ENCODE results near the gene INHBB.
A peak's percentile ranks its signal among the peaks of the same experiment; 100 is the strongest.

The INHBB gene

DNA sequence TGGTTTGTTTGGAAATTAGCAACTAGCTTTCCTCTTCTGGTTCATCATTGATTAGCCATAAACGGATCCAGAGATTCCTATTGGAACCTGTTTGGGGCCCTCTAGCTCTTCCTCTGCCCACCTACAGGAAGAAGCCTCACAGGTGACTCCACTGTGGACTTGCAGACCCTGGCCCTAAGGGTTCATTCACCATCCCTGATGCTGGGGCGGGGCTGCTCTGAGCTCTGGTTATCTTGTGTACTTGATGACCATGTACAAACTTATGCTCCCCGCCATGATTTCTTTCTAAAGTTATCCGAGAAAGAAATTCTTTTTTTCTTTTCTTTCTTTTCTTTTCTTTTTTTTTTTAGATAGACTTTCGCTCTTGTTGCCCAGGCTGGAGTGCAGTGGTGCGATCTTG, 33.9 kb upstream of the INHBB start:
- Mint-ChIP-seq H3K27ac (no peak overlapping the region), H3K4me3 (no peak overlapping the region)

DNA sequence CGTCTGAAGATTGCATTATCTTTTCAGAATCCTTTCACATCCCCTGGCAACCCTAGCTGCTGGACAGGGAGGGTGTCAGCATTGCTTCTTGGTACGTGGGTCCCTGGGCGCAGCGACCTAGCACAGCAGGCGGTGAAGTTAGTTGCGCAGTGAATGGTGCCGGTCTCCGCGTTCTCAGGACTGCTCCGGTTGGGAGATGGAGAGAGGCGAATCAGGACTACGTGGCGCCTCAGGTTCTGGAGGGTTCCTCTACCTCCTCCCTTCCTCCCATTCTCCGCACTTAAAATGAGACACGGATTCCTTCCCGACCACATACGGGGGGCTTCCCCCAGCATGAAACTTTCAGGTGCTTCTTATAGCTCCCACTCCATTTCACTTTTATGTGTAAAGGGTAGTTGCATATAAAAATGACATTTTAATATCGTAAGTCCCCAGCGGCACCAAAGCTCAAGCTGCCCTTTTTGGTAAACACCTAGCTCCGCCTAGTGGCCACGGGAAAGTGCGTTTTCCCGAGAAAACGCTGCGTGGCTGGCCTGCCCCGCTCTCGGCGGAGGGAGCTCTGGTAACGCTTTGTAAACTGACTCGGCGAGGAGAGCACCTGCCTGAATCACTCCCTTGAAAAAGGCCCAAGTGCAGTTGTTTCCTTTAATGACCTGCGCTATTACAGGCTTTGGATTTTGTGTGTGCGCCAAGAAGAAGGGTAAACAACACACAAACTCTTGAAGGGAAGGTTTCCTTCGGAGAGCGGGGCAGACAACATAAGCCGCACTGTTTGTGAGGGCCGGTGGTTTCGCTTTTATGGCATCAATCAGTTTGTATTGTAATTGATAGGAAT, 32.9 kb upstream of the INHBB start:
- Mint-ChIP-seq H3K27ac (peak overlapping the region; percentile 55), H3K36me3 (ENCODE audit: low read depth) (peaks cover 2% of the 10 kb centered on the region), H3K4me1 (ENCODE audit: low read depth) (peaks cover 36% of the 10 kb centered on the region), H3K4me3 (peak overlapping the region; percentile 66), H3K9me3 (no peaks in the 10 kb centered on the region), H3K27me3 (ENCODE audit: low read depth) (no peaks in the 10 kb centered on the region)

More for the DNA sequence above, 33.9 kb upstream of the INHBB start:
- peaks cover 5% of the 10 kb centered on the region for H3K36me3 Mint-ChIP-seq (ENCODE audit: low read depth)
- H3K9me3 Mint-ChIP-seq, result no peaks in the 10 kb centered on the region
- no peaks in the 10 kb centered on the region for H3K27me3 Mint-ChIP-seq (ENCODE audit: low read depth)
- peaks cover 36% of the 10 kb centered on the region for H3K4me1 Mint-ChIP-seq (ENCODE audit: low read depth)

DNA sequence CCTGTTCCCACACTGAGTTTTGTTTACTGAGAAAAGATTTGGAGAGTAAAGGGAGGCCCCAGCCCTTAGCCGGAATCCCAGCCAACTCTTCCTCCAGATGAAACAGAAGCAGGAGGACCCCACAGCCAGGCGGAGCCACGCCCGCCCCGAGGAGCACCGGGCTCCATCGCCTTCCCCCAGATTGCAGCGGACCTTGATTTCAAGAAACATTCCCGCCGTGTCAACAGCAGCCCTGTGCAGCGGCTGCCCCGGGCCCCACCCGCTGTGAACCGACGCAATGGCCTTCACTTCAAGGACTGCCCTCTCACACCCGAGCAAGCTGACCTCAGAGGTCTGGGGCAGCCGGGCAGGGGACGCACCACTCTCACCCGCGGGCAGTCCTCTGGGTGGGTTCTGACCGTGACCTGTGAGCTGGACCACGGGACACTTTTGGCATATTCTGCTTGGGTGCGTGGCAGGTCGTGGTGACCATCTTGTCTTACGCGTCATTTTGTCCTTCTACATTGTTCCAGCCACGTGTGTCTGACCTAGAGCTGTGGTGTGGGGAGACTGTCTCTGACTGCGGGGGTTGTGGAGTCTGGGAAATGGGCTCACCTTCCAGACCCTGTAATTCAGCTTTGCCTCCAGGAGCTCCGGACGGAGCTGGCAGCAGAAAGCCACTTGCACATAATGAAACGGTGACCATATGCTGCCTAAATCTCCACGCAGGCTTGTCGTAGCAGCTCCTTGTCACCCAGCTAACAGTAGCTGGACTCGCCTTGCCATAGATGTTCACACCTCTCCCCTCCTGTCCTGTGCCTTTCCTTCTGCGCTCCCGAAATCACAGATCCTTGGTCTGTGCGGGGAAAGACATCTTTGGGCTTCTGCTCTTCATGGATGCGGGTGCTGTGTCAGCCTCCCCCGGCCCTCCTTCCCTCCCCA, 32.0 kb upstream of the INHBB start:
- Mint-ChIP-seq H3K27me3 (ENCODE audit: low read depth) (peaks cover 2% of the 10 kb centered on the region), H3K4me1 (ENCODE audit: low read depth) (peaks cover 36% of the 10 kb centered on the region), H3K36me3 (ENCODE audit: low read depth) (peaks cover 2% of the 10 kb centered on the region), H3K27ac (peak overlapping the region; percentile 67), H3K4me3 (peak overlapping the region; percentile 66), H3K9me3 (no peaks in the 10 kb centered on the region)

DNA sequence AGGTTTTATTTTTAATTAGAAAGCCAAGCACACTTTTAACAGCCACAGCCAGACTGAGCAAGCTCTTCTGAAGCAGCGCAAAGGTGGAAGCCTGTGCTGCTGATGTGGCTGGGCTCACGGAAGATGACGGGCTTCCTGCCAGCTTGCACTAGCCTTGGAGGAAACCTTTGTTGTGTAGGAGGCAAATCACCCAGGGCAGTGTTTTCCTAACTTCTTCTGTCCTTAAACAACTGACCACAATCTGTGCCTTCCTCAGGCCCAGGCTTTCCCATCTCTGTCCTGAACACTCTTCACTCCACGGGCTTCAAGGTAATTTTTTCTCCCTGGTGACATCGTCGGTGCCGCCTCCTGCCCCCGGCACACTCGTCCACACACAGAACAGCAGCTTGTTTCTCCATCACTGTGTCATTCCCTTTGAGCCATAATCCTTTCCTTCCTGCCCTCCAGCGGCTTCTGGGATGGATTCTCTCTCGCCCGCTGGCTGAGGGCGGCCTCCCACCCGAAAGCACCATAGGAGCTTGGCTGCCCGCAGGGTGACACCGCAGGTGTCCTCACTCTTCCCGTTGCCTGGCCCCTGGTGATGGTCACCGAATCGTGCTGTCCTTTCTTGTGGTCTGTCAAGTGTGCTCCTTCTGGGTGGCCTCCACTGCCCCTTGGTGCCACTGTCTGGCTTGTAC, 31.1 kb upstream of the INHBB start:
- peaks cover 5% of the 10 kb centered on the region for H3K27me3 Mint-ChIP-seq (ENCODE audit: low read depth)
- H3K27ac Mint-ChIP-seq, result peak overlapping the region; percentile 67
- H3K4me1 Mint-ChIP-seq (ENCODE audit: low read depth), result peaks cover 36% of the 10 kb centered on the region
- H3K36me3 Mint-ChIP-seq (ENCODE audit: low read depth), result peaks cover 2% of the 10 kb centered on the region
- peak overlapping the region; percentile 31 for H3K4me3 Mint-ChIP-seq
- H3K9me3 Mint-ChIP-seq, result no peaks in the 10 kb centered on the region

DNA sequence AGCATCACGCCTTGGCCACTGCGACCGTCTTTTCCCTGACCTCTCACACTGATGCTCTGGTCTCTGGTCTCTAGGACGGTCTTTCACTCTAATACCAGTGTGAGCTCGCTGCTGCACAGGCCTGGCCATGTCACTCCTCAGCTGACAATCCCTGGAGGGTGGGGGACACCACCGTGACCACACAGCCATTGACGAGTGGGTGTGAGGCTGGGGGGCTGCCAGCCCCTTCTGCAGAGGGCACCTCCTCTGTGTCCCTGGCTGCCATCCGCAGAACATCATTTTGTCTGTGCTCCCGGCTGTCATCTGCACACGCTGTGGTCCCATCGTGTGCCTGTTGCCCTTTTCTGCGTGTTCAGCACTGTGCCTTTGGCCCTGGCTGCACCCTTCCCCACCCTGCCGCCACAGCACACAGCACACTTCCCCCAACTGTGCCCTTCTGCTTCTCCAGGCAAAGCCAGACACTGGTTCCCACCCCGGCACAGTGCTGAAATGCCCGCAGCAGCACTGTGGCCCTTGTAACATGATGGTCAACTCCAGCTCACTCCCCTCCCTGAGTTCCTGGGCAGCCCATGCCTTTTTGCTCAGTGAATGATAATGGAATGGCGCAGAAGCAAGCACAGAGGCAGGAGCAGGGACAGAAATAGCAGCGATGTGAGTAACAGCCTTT, 30.4 kb upstream of the INHBB start:
- Mint-ChIP-seq H3K27me3 (ENCODE audit: low read depth) (peaks cover 5% of the 10 kb centered on the region), H3K27ac (no peak overlapping the region), H3K9me3 (no peaks in the 10 kb centered on the region), H3K36me3 (ENCODE audit: low read depth) (peaks cover 2% of the 10 kb centered on the region), H3K4me1 (ENCODE audit: low read depth) (peaks cover 32% of the 10 kb centered on the region), H3K4me3 (no peak overlapping the region)

DNA sequence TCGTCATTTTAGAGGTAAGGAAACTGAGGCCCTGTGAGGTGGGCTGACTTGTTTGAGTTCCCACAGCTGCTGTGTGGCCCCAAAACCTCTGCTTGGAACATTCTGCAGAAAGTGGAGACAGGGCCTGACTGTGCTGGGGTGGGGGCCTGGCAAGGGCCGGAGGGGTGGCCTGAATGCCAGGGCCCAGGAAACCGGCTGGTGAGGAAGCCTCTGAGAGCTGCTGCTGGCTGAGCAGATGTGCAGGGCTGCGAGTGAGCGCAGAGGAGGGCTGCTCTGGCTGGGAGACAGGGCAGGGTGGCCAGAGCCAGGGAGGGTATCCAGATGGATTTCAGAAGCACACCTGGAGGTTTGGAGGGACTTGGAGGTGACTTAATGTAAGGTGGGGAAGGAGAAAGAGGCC, 29.9 kb upstream of the INHBB start:
- H3K4me1 Mint-ChIP-seq (ENCODE audit: low read depth), result peaks cover 27% of the 10 kb centered on the region
- no peak overlapping the region for H3K27ac Mint-ChIP-seq
- H3K4me3 Mint-ChIP-seq, result no peak overlapping the region
- no peaks in the 10 kb centered on the region for H3K9me3 Mint-ChIP-seq
- peaks cover 2% of the 10 kb centered on the region for H3K36me3 Mint-ChIP-seq (ENCODE audit: low read depth)
- H3K27me3 Mint-ChIP-seq (ENCODE audit: low read depth), result peaks cover 5% of the 10 kb centered on the region

DNA sequence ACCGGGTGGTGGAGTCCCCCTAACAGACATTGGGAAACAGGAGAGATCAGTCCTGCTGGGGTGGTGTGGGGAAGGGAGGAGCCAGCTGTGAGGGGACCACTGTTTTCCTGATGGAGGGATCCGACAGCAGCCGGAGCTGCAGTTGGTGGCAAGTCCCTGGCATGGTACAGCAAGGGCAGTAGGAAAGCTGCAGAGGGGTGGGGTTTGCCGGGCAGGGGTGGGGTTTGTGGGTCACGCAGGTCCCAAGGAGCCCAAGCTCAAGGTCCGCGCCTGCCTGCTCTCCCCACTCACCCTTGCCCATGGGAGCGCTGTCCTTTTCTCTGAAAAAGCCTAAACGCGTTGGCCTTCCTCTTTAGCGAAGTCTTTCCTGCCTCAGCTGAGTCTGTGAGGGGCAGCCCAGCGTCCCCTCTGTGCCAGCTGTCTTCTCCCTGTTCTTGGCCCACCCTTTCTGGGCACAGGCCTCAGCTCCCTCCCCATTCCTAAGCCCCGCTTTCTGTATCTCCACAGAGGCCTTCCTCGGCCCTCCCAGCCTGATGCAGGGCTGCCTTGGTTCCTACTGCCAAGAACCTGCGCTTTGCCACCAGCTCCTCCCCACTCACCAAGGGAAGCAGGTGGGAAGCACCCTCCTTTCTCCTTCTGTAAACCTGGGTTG, 29.3 kb upstream of the INHBB start:
- no peaks in the 10 kb centered on the region for H3K9me3 Mint-ChIP-seq
- H3K4me3 Mint-ChIP-seq, result no peak overlapping the region
- H3K4me1 Mint-ChIP-seq (ENCODE audit: low read depth), result peaks cover 27% of the 10 kb centered on the region
- H3K27me3 Mint-ChIP-seq (ENCODE audit: low read depth), result peaks cover 5% of the 10 kb centered on the region
- H3K27ac Mint-ChIP-seq, result no peak overlapping the region
- H3K36me3 Mint-ChIP-seq (ENCODE audit: low read depth), result peaks cover 2% of the 10 kb centered on the region

DNA sequence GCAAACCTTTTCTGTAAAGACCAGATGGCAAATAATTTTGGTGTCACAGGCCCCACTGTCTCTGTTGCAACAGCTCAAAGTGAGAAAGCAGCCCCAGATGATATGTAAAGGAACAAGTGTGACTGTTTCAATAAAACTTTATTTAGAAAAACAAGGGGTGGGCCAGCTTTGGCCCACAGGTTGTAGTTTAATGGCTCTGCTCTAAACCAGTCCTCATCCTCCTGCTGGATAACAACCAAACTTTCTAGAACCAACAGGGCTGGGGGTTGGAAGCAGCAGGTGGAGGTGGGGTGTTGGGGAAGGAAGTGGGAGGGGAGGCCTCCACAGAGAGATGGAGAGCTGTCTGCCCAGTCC, 28.8 kb upstream of the INHBB start:
- H3K9me3 Mint-ChIP-seq, result no peaks in the 10 kb centered on the region
- H3K27me3 Mint-ChIP-seq (ENCODE audit: low read depth), result peaks cover 5% of the 10 kb centered on the region
- H3K27ac Mint-ChIP-seq, result no peak overlapping the region
- no peaks in the 10 kb centered on the region for H3K36me3 Mint-ChIP-seq (ENCODE audit: low read depth)
- peaks cover 27% of the 10 kb centered on the region for H3K4me1 Mint-ChIP-seq (ENCODE audit: low read depth)
- H3K4me3 Mint-ChIP-seq, result no peak overlapping the region

DNA sequence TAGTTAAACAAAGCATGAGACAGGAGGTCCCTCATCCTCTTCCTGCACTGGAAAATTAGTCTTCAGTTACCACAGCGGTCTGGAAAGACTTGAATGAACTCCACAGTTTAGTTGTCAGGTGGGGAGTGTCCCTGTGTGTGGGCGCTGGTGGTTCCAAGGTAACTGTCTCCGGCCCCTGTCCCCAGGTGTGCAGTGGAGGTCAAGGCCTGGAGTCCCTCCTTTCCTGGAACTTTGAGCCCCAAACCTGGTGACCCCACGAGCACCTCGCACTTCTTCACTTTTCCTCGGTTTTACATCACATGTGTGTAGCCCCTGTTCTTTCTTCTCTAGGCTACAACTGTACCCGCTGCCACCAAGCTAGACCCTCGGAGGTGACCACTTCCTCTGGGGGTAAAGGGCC, 28.0 kb upstream of the INHBB start:
- peaks cover 6% of the 10 kb centered on the region for H3K27me3 Mint-ChIP-seq (ENCODE audit: low read depth)
- H3K4me1 Mint-ChIP-seq (ENCODE audit: low read depth), result peaks cover 20% of the 10 kb centered on the region
- no peak overlapping the region for H3K27ac Mint-ChIP-seq
- no peaks in the 10 kb centered on the region for H3K36me3 Mint-ChIP-seq (ENCODE audit: low read depth)
- no peaks in the 10 kb centered on the region for H3K9me3 Mint-ChIP-seq
- no peak overlapping the region for H3K4me3 Mint-ChIP-seq

DNA sequence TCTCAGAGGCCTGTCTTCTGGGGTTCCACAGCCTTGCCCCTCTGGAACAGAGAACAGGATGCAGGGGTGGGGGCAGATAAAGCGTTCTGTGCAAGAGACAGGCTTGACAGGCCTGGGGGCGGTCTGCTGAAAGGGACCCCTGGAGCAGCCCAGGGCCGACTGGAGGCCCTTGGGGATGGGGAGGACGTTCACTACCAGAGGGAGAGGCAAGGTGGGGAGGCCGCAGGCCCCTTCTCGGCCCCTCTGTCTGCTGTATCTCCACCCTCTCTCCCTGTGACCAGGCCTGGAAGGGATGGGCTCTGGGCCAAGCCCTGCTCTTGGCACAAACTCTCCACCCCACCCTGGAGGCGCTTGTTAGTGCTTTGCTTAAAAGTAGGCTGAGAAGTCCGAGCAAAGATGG, 27.3 kb upstream of the INHBB start:
- Mint-ChIP-seq H3K9me3 (no peaks in the 10 kb centered on the region), H3K4me3 (no peak overlapping the region), H3K36me3 (ENCODE audit: low read depth) (no peaks in the 10 kb centered on the region), H3K4me1 (ENCODE audit: low read depth) (peaks cover 13% of the 10 kb centered on the region), H3K27ac (no peak overlapping the region), H3K27me3 (ENCODE audit: low read depth) (peaks cover 9% of the 10 kb centered on the region)

DNA sequence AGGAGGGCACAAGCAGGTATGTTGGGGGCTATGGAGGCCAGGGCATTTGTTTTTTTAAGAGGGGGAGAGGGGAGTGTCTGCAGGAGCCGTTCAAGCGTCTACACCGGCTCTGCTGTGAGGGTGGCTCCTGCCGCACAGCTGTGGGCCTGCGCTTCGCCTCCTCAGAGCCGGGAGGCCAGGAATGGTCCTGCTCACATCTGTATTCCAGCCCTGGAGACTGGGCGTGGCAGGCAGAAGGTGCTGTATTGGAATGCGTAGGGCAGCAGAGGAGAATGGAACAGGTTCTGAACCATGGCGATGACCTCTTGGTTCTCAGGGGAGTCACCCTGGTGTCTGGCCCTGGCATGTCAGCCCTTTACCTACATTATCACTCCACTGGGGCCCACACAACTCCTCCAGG, 26.8 kb upstream of the INHBB start:
- Mint-ChIP-seq H3K4me3 (no peak overlapping the region), H3K36me3 (ENCODE audit: low read depth) (no peaks in the 10 kb centered on the region), H3K27me3 (ENCODE audit: low read depth) (peaks cover 9% of the 10 kb centered on the region), H3K9me3 (no peaks in the 10 kb centered on the region), H3K4me1 (ENCODE audit: low read depth) (peaks cover 10% of the 10 kb centered on the region), H3K27ac (no peak overlapping the region)

DNA sequence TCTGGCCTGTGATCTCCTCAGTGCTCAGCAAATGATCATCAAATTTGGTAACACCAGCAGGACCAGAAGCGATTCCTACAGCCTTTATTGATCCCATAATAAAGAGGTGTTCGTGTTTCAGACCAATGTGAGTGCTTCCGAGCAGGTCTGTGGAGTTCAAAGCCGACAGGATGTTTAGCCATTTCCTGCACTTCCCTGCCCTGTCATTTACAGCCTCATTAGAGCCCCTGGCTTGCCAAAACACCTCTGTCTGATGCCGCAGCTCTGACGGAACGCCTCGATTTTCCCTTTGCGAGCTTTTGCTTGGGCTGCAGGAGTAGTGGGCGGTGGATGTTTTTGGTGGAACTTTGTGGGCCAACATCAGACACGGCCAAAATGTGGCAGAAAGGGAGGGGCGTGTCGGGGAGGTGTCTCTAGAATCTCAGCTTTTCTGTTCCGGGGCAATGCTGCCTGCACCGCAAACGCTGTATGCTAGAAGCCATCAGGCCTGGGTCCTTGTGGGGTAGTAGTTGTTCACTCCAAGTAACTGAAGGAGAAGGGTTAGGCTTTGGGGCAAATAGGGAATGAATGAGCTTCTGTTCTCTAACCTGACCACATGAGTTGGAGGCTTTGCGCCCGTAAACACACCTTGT, 26.1 kb upstream of the INHBB start:
- Mint-ChIP-seq H3K36me3 (ENCODE audit: low read depth) (no peaks in the 10 kb centered on the region), H3K27ac (no peak overlapping the region), H3K4me1 (ENCODE audit: low read depth) (peaks cover 4% of the 10 kb centered on the region), H3K27me3 (ENCODE audit: low read depth) (peaks cover 9% of the 10 kb centered on the region), H3K4me3 (no peak overlapping the region), H3K9me3 (no peaks in the 10 kb centered on the region)

DNA sequence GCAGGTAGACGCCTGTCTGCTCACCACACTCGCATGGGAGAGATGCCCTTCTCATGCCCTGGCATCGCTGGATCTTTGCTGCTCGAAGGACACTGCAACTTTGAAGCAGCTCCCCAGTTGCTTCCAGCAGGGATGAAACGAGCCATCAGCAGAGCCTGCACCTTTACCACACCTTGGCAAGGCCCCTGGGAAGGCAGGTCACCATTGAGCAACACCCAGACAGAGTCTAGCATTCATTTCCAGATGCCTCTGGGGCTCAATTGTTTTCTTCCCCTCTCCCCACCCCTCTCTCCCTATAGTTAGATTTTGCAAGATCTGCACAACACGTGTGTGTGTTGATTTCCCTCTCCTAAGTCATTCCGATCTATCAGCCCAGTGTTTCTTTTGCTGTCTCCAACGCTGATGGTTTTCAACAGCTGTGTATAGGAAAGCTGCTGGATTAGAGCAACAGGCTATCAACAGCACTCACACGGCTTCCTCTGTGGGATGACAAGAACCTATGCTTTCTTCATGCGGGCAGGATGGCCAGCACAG, 25.6 kb upstream of the INHBB start:
- Mint-ChIP-seq H3K36me3 (ENCODE audit: low read depth) (no peaks in the 10 kb centered on the region), H3K4me1 (ENCODE audit: low read depth) (no peaks in the 10 kb centered on the region), H3K27ac (no peak overlapping the region), H3K9me3 (no peaks in the 10 kb centered on the region), H3K27me3 (ENCODE audit: low read depth) (peaks cover 9% of the 10 kb centered on the region), H3K4me3 (no peak overlapping the region)

Data from T-helper 1 cell treated with Interleukin-12 subunit alpha and Interleukin-12 subunit beta and Interleukin-4 antibody, amounts not matched to agents 30 μg/mL and 1 μg/mL, for 36 hours (primary cell).